OCI-LY3 (cell line): ENCODE data around the gene RBM19.

ENCODE experiments used
- EZH2phosphoT487 ChIP-seq: fragments of 200-600 bp; shearing (Covaris generic); IDR thresholded peaks from 2 replicates; pipeline ENCODE4 v1.6.1; 2018; ENCODE audit warnings: antibody characterized with exemption, mixed run types, low read depth
- TF ChIP-seq, protein P1 (sequence below): fragments of 200-600, 300-600 bp; sonication (generic); IDR thresholded peaks from 2 replicates; pipeline ENCODE4 v1.5.1; 2014; ENCODE audit warnings: antibody characterized with exemption, low read length, low read depth

DNA sequence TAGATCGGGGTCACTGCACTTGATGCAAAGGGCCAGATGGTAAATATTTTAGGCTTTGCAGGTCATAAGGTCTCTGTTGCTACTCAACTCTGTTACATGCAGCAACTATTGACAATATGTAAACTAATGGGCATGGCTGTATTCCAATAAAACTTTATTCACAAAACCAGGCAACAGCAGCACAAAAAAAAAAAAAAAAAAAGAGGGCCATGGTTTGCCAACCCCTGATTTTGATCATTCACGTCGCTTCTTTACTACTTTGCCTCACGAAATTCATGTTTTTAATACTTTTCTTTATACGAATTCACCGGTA lies 152.9 kb downstream of the RBM19 start:
- TF ChIP-seq, protein P1, sequence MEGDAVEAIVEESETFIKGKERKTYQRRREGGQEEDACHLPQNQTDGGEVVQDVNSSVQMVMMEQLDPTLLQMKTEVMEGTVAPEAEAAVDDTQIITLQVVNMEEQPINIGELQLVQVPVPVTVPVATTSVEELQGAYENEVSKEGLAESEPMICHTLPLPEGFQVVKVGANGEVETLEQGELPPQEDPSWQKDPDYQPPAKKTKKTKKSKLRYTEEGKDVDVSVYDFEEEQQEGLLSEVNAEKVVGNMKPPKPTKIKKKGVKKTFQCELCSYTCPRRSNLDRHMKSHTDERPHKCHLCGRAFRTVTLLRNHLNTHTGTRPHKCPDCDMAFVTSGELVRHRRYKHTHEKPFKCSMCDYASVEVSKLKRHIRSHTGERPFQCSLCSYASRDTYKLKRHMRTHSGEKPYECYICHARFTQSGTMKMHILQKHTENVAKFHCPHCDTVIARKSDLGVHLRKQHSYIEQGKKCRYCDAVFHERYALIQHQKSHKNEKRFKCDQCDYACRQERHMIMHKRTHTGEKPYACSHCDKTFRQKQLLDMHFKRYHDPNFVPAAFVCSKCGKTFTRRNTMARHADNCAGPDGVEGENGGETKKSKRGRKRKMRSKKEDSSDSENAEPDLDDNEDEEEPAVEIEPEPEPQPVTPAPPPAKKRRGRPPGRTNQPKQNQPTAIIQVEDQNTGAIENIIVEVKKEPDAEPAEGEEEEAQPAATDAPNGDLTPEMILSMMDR, result no peak
- no peak for TF ChIP-seq EZH2phosphoT487
